H1 (cell line): ENCODE results near the gene LRRC8D. TPM values are rescaled to one million over a fixed set of nuclear protein-coding genes. Genes with fewer than 3 reads are reported as not detected.

Source experiments
- CTCF ChIA-PET: fragments of 300-600 bp; sonication (Branson Sonifier 250); formaldehyde crosslinking; loops from one replicate; lab custom pipeline; 2021; ENCODE audit not compliant: partially characterized antibody; lab: Charles Lee
- POLR2A ChIA-PET: fragments of 300-600 bp; sonication (Branson Sonifier 250); formaldehyde crosslinking; loops from one replicate; lab custom pipeline; 2021; ENCODE audit warnings: inconsistent platforms; ENCODE audit not compliant: partially characterized antibody; lab: Charles Lee
- DNase-seq, 2 experiments: peaks; one replicate each; pipeline versions ENCODE4 v3.0.0 to v3.0.0-alpha.2; 2010 to 2022; ENCODE audit warnings: low spot score in 2 of 2, low read depth in 1 of 2, mixed read lengths in 1 of 2
- FAIRE-seq: peaks from 2 replicates; lab custom pipeline; 2011; peaks lifted over from hg19 to GRCh38; lab: Jason Lieb, UNC
- H2AFZ ChIP-seq: 2 replicates; pipeline ENCODE4 v1.8.1; 2012; ENCODE audit warnings: low read length, inconsistent platforms
- H2AK5ac ChIP-seq: 2 replicates; pipeline ENCODE4 v1.6.1; 2013; ENCODE audit warnings: low read depth, low read length
- H2BK120ac ChIP-seq: replicated peaks from 2 replicates; pipeline ENCODE3; 2013; ENCODE audit warnings: low read depth, low read length, inconsistent platforms
- H2BK12ac ChIP-seq: 2 replicates; pipeline ENCODE4 v1.6.1; 2013; ENCODE audit warnings: low read depth, low read length
- H2BK15ac ChIP-seq: 2 replicates; pipeline ENCODE4 v1.6.1; 2013; ENCODE audit warnings: low read length
- H2BK20ac ChIP-seq: 2 replicates; pipeline ENCODE4 v1.6.1; 2013; ENCODE audit warnings: low read length
- H2BK5ac ChIP-seq: 2 replicates; pipeline ENCODE4 v1.6.1; 2013; ENCODE audit warnings: low read depth, low read length
- H3K14ac ChIP-seq: 2 replicates; pipeline ENCODE4 v1.6.1; 2013; ENCODE audit warnings: inconsistent platforms; ENCODE audit not compliant: insufficient read length
- H3K18ac ChIP-seq: 2 replicates; pipeline ENCODE4 v1.6.1; 2013; ENCODE audit warnings: low read length; ENCODE audit errors: extremely low read depth
- H3K23ac ChIP-seq: 2 replicates; pipeline ENCODE4 v1.6.1; 2013; ENCODE audit warnings: inconsistent platforms; ENCODE audit not compliant: insufficient read length
- H3K23me2 ChIP-seq: 2 replicates; pipeline ENCODE4 v1.6.1; 2013; ENCODE audit warnings: low read depth, low read length
- H3K27ac ChIP-seq: 2 replicates; pipeline ENCODE4 v1.6.1; 2011; ENCODE audit warnings: low read depth, low read length, inconsistent platforms
- H3K27me3 ChIP-seq, 4 experiments: replicated peaks in 1 of 4; 1 replicate in 1 of 4; 2 replicates in 3 of 4; pipeline versions ENCODE4 v1.6.1 to v1.8.1; 2011 to 2013; ENCODE audit warnings: low read length in 3 of 4, mild to moderate bottlenecking in 3 of 4, inconsistent platforms in 2 of 4, mixed read lengths in 2 of 4, moderate library complexity in 1 of 4; ENCODE audit not compliant: control insufficient read depth in 3 of 4, insufficient read depth in 3 of 4; ENCODE audit errors: extremely low read depth in 1 of 4
- H3K36me3 ChIP-seq, 4 experiments: 2 replicates each; pipeline versions ENCODE4 v1.6.1 to v1.8.1; 2011 to 2013; ENCODE audit warnings: mild to moderate bottlenecking in 4 of 4, low read length in 3 of 4, moderate library complexity in 2 of 4, control low read depth in 1 of 4, inconsistent platforms in 1 of 4; ENCODE audit not compliant: insufficient read depth in 4 of 4, control insufficient read depth in 2 of 4
- H3K4ac ChIP-seq: replicated peaks from 2 replicates; pipeline ENCODE3; 2013; ENCODE audit warnings: low read length, low read depth, mixed read lengths, inconsistent platforms; ENCODE audit not compliant: insufficient read length
- H3K4me1 ChIP-seq, 4 experiments: replicated peaks in 1 of 4; 1 replicate in 1 of 4; 2 replicates in 3 of 4; pipeline versions ENCODE4 v1.6.1 to v1.8.1; 2011 to 2013; ENCODE audit warnings: low read length in 3 of 4, inconsistent platforms in 2 of 4, mixed read lengths in 1 of 4; ENCODE audit not compliant: insufficient read depth in 4 of 4, control insufficient read depth in 3 of 4
- H3K4me2 ChIP-seq, 2 experiments: 2 replicates each; pipeline versions ENCODE4 v1.6.1 to v1.8.1; 2011 to 2013; ENCODE audit warnings: low read depth in 2 of 2, low read length in 2 of 2, control low read depth in 1 of 2, inconsistent platforms in 1 of 2, mild to moderate bottlenecking in 1 of 2; ENCODE audit not compliant: insufficient read depth in 1 of 2
- H3K4me3 ChIP-seq, 4 experiments: fragments of 200-600, 300-600 bp in 1 of 4; sonication (generic), shearing (Covaris generic), sonication (Bioruptor Twin) in 1 of 4; 2 replicates each; pipeline versions ENCODE4 v1.5.1 to v1.8.1; 2011 to 2016; ENCODE audit warnings: low read length in 4 of 4, low read depth in 3 of 4, control low read depth in 2 of 4, inconsistent platforms in 2 of 4, mild to moderate bottlenecking in 2 of 4, mixed read lengths in 1 of 4, moderate library complexity in 1 of 4; ENCODE audit not compliant: insufficient read depth in 2 of 4; ENCODE audit errors: extremely low read depth in 1 of 4
- H3K56ac ChIP-seq: replicated peaks from 2 replicates; pipeline ENCODE3; 2013; ENCODE audit warnings: low read depth, mild to moderate bottlenecking, mixed read lengths, low read length, inconsistent platforms; ENCODE audit not compliant: insufficient read length
- H3K79me1 ChIP-seq: 2 replicates; pipeline ENCODE4 v1.6.1; 2013; ENCODE audit warnings: low read depth, low read length, control low read depth
- H3K79me2 ChIP-seq, 2 experiments: 2 replicates each; pipeline versions ENCODE4 v1.6.1 to v1.8.1; 2012 to 2013; ENCODE audit warnings: low read length in 2 of 2, mild to moderate bottlenecking in 2 of 2, inconsistent platforms in 1 of 2; ENCODE audit not compliant: insufficient read depth in 2 of 2, control insufficient read depth in 1 of 2
- H3K9ac ChIP-seq, 4 experiments: replicated peaks in 1 of 4; 1 replicate in 1 of 4; 2 replicates in 3 of 4; pipeline versions ENCODE4 v1.6.1 to v1.8.1; 2011 to 2013; ENCODE audit warnings: low read depth in 3 of 4, low read length in 3 of 4, control low read depth in 2 of 4, mild to moderate bottlenecking in 2 of 4, moderate library complexity in 2 of 4, inconsistent platforms in 1 of 4; ENCODE audit errors: extremely low read depth in 1 of 4
- H3K9me3 ChIP-seq, 2 experiments: 2 replicates each; pipeline versions ENCODE4 v1.6.1 to v1.8.1; 2012 to 2013; ENCODE audit warnings: mild to moderate bottlenecking in 2 of 2, moderate library complexity in 2 of 2, control low read depth in 1 of 2, inconsistent platforms in 1 of 2, low read depth in 1 of 2, low read length in 1 of 2, mixed read lengths in 1 of 2; ENCODE audit not compliant: insufficient read depth in 2 of 2
- H4K20me1 ChIP-seq, 2 experiments: replicated peaks in 1 of 2; 2 replicates each; pipeline versions ENCODE3 to v1.8.1; 2011 to 2013; ENCODE audit warnings: inconsistent platforms in 2 of 2, low read length in 2 of 2, mild to moderate bottlenecking in 1 of 2; ENCODE audit not compliant: insufficient read depth in 2 of 2, control insufficient read depth in 1 of 2
- H4K5ac ChIP-seq: 2 replicates; pipeline ENCODE4 v1.6.1; 2013; ENCODE audit warnings: low read length, low read depth, mixed read lengths, inconsistent platforms; ENCODE audit not compliant: insufficient read length
- H4K8ac ChIP-seq: 2 replicates; pipeline ENCODE4 v1.8.0; 2013; ENCODE audit warnings: mild to moderate bottlenecking, moderate library complexity, low read length, inconsistent platforms; ENCODE audit not compliant: insufficient read depth; ENCODE audit errors: extremely low read depth
- H4K91ac ChIP-seq: replicated peaks from 2 replicates; pipeline ENCODE3; 2013; ENCODE audit warnings: low read length, mixed read lengths, inconsistent platforms; ENCODE audit not compliant: insufficient read length
- CHD2 ChIP-seq: IDR thresholded peaks from 2 replicates; pipeline ENCODE4 v1.6.1; 2012; ENCODE audit warnings: low read length, improper control_type of control experiment
- CTCF ChIP-seq, 3 experiments: IDR thresholded peaks; 1 replicate in 2 of 3; 2 replicates in 1 of 3; pipeline versions ENCODE4 v1.5.1 to v1.6.1; 2011; ENCODE audit warnings: low read length in 3 of 3, mild to moderate bottlenecking in 3 of 3, inconsistent platforms in 2 of 3, low read depth in 1 of 3, moderate library complexity in 1 of 3; ENCODE audit not compliant: insufficient read depth in 1 of 3; ENCODE audit errors: control extremely low read depth in 1 of 3
- GTF2F1 ChIP-seq: IDR thresholded peaks from 2 replicates; pipeline ENCODE4 v1.6.1; 2012; ENCODE audit warnings: low read depth, low read length, improper control_type of control experiment, borderline replicate concordance
- KDM5A ChIP-seq: fragments of 200-600 bp; IDR thresholded peaks from 2 replicates; pipeline ENCODE4 v1.7.1; 2012; ENCODE audit warnings: mild to moderate bottlenecking, low read length, inconsistent platforms, mixed read lengths
- RAD21 ChIP-seq, 2 experiments: IDR thresholded peaks in 1 of 2; conservative IDR thresholded peaks in 1 of 2; 2 replicates each; pipeline ENCODE4 v1.6.1; 2011; ENCODE audit warnings: low read depth in 2 of 2, low read length in 2 of 2, improper control_type of control experiment in 1 of 2, inconsistent platforms in 1 of 2, mild to moderate bottlenecking in 1 of 2, moderate library complexity in 1 of 2
- WGBS, 2 experiments: shearing (Covaris generic) in 1 of 2; methylation state at CpG; one replicate each; pipeline versions ENCODE4 v1.1.6 to v1.1.7; 2013 to 2015; ENCODE audit warnings: low lambda C conversion rate in 2 of 2, mixed read lengths in 2 of 2, inconsistent platforms in 1 of 2, low coverage in 1 of 2, missing lambda C conversion rate in 1 of 2; ENCODE audit not compliant: insufficient replicate concordance in 2 of 2, insufficient coverage in 1 of 2, insufficient read length in 1 of 2; ENCODE audit errors: extremely low coverage in 1 of 2, missing lambda C conversion rate in 1 of 2; 5-methylcytosine and 5-hydroxymethylcytosine counted together
- polyA plus RNA-seq, 7 experiments: library from polyadenylated mRNA; depleted of rRNA in 3 of 7; stranded (reverse) in 5 of 7; unstranded in 2 of 7; fragments of >200 nt in 5 of 7; fragments of 200-250 nt in 2 of 7; gene quantifications; 1 replicate in 5 of 7; 2 replicates in 1 of 7; 4 replicates in 1 of 7; pipeline versions ENCODE4 v1.2.1 to v1.2.3, GENCODE V29; 2011 to 2013; ENCODE audit warnings: missing spikeins in 2 of 7, mixed read lengths in 2 of 7
- total RNA-seq: library from RNA; stranded (reverse); fragmentation: NEBNext Ultra II Directional; extraction: Animal tissue kit (Norgen Biotek cat#: 25700); gene quantifications from 2 replicates; pipeline ENCODE4 v1.2.1, GENCODE V29; 2021

The LRRC8D gene
- total and polyA plus RNA-seq, 2 of the 8 experiments (the other 6 are each of a cell fraction or from before 2014, with no cell fraction given), result 42.0 to 58.5 TPM

- H3K9ac ChIP-seq, result no peak overlapping the region
- no peak overlapping the region for H4K8ac ChIP-seq
- H3K9me3 ChIP-seq, result no peaks in the 10 kb centered on the region
- no peaks in the 10 kb centered on the region for H3K36me3 ChIP-seq
- H3K4me3 ChIP-seq, result no peak overlapping the region
- H2AK5ac ChIP-seq, result no peak overlapping the region
- CTCF ChIA-PET, result interaction anchor here (0.6 to 3.7 kb wide), 12 partner anchors 10 to 302 kb away, joined by 3 to 29 read pairs (median 4); no protein-coding TSS in a partner anchor
- no peak overlapping the region for H2BK120ac ChIP-seq
- H3K23ac ChIP-seq, result no peak overlapping the region
- DNase-seq, result no peak
- H2BK5ac ChIP-seq, result no peak overlapping the region
- no peak overlapping the region for H4K5ac ChIP-seq
- H2BK20ac ChIP-seq, result no peak overlapping the region
- FAIRE-seq, result no peak
- no peak overlapping the region for H3K56ac ChIP-seq
- no peak overlapping the region for H3K4ac ChIP-seq
- no peak overlapping the region for H3K4me2 ChIP-seq
- H3K14ac ChIP-seq, result no peak overlapping the region
- H3K79me1 ChIP-seq, result no peaks in the 10 kb centered on the region
- peak; percentile 48 for TF ChIP-seq RAD21 (IDR thresholded peaks at IDR 0.05 in 1 of 2, conservative IDR thresholded peaks at IDR 0.05 in 1 of 2; ENCODE audit: low read depth in 2 of 2, low read length in 2 of 2)
- TF ChIP-seq CHD2, result no peak
- no peak for TF ChIP-seq KDM5A
- peak in 1 of 3 experiments; percentile 7; a peak in 2 of 4 replicates for TF ChIP-seq CTCF (IDR thresholded peaks at IDR 0.05; ENCODE audit: control extremely low read depth in 1 of 3, insufficient read depth in 1 of 3, low read depth in 1 of 3, low read length in 3 of 3)
- no peak for TF ChIP-seq GTF2F1
- H3K4me1 ChIP-seq, result no peaks in the 10 kb centered on the region
- H3K27me3 ChIP-seq, result no peaks in the 10 kb centered on the region
- no peak overlapping the region for H2AFZ ChIP-seq
- no peaks in the 10 kb centered on the region for H4K20me1 ChIP-seq
- no peak overlapping the region for H4K91ac ChIP-seq
- 98% methylated on average over 2 of the region's 2 CpGs; no CpG with 5 or more reads in 1 of the 2 experiments for WGBS, 2 experiments
- POLR2A ChIA-PET, result no interaction called here
- H3K23me2 ChIP-seq, result no peaks in the 10 kb centered on the region
- H3K18ac ChIP-seq, result no peak overlapping the region
- no peaks in the 10 kb centered on the region for H3K79me2 ChIP-seq
- H3K27ac ChIP-seq, result no peak overlapping the region
- H2BK15ac ChIP-seq, result no peak overlapping the region
- H2BK12ac ChIP-seq, result no peak overlapping the region
Observed at GRCh38 chr1:89780721-89781120, 40.1 kb upstream of the LRRC8D start.
